PC-3 (cell line): ENCODE results near the gene IGFBP7. TPM values are rescaled to one million over a fixed set of nuclear protein-coding genes. Genes with fewer than 3 reads are reported as not detected.
A peak's percentile ranks its signal among the peaks of the same experiment; 100 is the strongest.

Experiments used
- ATAC-seq: fragments of 200-7000 bp; cut with Tn5 transposase; 2 replicates; pipeline ENCODE4 v1.9.1; 2020; ENCODE audit warnings: mild to moderate bottlenecking, moderate library complexity
- BruUV-seq: library from RNA; stranded (reverse); fragments of 400-500 nt; replicated peaks from 2 replicates; lab custom pipeline; 2021; lab: Mats Ljungman, UMichigan
- CTCF ChIA-PET: fragments of 300-600 bp; sonication (Branson Sonifier 250); formaldehyde crosslinking; loops from one replicate; lab custom pipeline; 2022; ENCODE audit warnings: antibody characterized with exemption; lab: Charles Lee
- POLR2A ChIA-PET: fragments of 300-600 bp; sonication (Branson Sonifier 250); formaldehyde crosslinking; loops from one replicate; lab custom pipeline; 2022; ENCODE audit warnings: antibody characterized with exemption; ENCODE audit not compliant: unreplicated experiment; lab: Charles Lee
- DNase-seq: peaks from one replicate; pipeline ENCODE4 v3.0.0-alpha.2; 2015
- H2AFZ ChIP-seq: fragments of 300-600 bp; sonication (generic); 2 replicates; pipeline ENCODE4 v1.6.0; 2016; ENCODE audit warnings: antibody characterized with exemption, low read length
- H3F3A ChIP-seq: fragments of 300-600 bp; sonication (generic); one replicate; pipeline ENCODE4 v1.6.0; 2017; ENCODE audit warnings: antibody characterized with exemption, low read length, control low read depth, mild to moderate bottlenecking; ENCODE audit not compliant: unreplicated experiment
- H3K27ac ChIP-seq: fragments of 300-600 bp; sonication (generic); 2 replicates; pipeline ENCODE4 v1.5.1; 2016; ENCODE audit warnings: mild to moderate bottlenecking, low read length
- H3K27me3 ChIP-seq: fragments of 300-600 bp; sonication (generic); 2 replicates; pipeline ENCODE4 v1.6.1; 2016; ENCODE audit warnings: low read length, mixed read lengths
- H3K36me3 ChIP-seq: fragments of 300-600 bp; sonication (generic); 2 replicates; pipeline ENCODE4 v1.6.1; 2016; ENCODE audit warnings: low read depth, mixed run types, low read length, mixed read lengths
- H3K4me1 ChIP-seq: fragments of 300-600 bp; sonication (generic); 2 replicates; pipeline ENCODE4 v1.5.1; 2016; ENCODE audit warnings: low read length; ENCODE audit not compliant: insufficient read depth
- H3K4me2 ChIP-seq: fragments of 300-600 bp; sonication (generic); 2 replicates; pipeline ENCODE4 v1.6.0; 2016; ENCODE audit warnings: low read length
- H3K4me3 ChIP-seq: fragments of 300-600 bp; sonication (generic); 2 replicates; pipeline ENCODE4 v1.5.1; 2016; ENCODE audit warnings: mild to moderate bottlenecking, low read length, mixed read lengths
- H3K79me2 ChIP-seq: fragments of 300-600 bp; sonication (generic); 2 replicates; pipeline ENCODE4 v1.6.1; 2017; ENCODE audit warnings: low read length, mixed read lengths
- H3K9ac ChIP-seq: fragments of 300-600 bp; sonication (generic); 2 replicates; pipeline ENCODE4 v1.6.0; 2016; ENCODE audit warnings: mild to moderate bottlenecking, low read length
- H3K9me2 ChIP-seq: fragments of 300-600 bp; sonication (generic); replicated peaks from 2 replicates; pipeline ENCODE4 v1.6.1; 2016; ENCODE audit warnings: mixed run types, low read length, mixed read lengths
- H3K9me3 ChIP-seq: fragments of 300-600 bp; sonication (generic); 2 replicates; pipeline ENCODE4 v1.6.1; 2016; ENCODE audit warnings: low read length, mixed read lengths
- H4K20me1 ChIP-seq: fragments of 300-600 bp; sonication (generic); 2 replicates; pipeline ENCODE4 v1.6.1; 2016; ENCODE audit warnings: low read length, mixed read lengths
- EZH2 ChIP-seq: fragments of 300-600 bp; sonication (generic); IDR thresholded peaks from one replicate; pipeline ENCODE4 v1.6.1; 2017; ENCODE audit warnings: antibody characterized with exemption, mild to moderate bottlenecking, low read length; ENCODE audit not compliant: unreplicated experiment
- EZH2phosphoT487 ChIP-seq: fragments of 300-600 bp; sonication (generic); IDR thresholded peaks from 2 replicates; pipeline ENCODE4 v1.6.1; 2018; ENCODE audit warnings: mild to moderate bottlenecking, antibody characterized with exemption, low read length, borderline replicate concordance
- intact Hi-C: fragments of 100-400 bp; cut with micrococcal nuclease; formaldehyde crosslinking; loops from 2 replicates; pipeline ENCODE4 v1.9.0; 2023
- total RNA-seq: library from RNA; depleted of rRNA; stranded (reverse); fragments of >200 nt; gene quantifications from 2 replicates; pipeline ENCODE4 v1.2.3, GENCODE V29; 2014
- TF ChIP-seq, protein P1 (sequence below): fragments of 300-600 bp; sonication (generic); conservative IDR thresholded peaks from 2 replicates; pipeline ENCODE4 v1.5.1; 2017; ENCODE audit warnings: antibody characterized with exemption, low read depth, mild to moderate bottlenecking, low read length

Gene IGFBP7
- total RNA-seq, 1 experiment from 2014 or later = not detected

DNA sequence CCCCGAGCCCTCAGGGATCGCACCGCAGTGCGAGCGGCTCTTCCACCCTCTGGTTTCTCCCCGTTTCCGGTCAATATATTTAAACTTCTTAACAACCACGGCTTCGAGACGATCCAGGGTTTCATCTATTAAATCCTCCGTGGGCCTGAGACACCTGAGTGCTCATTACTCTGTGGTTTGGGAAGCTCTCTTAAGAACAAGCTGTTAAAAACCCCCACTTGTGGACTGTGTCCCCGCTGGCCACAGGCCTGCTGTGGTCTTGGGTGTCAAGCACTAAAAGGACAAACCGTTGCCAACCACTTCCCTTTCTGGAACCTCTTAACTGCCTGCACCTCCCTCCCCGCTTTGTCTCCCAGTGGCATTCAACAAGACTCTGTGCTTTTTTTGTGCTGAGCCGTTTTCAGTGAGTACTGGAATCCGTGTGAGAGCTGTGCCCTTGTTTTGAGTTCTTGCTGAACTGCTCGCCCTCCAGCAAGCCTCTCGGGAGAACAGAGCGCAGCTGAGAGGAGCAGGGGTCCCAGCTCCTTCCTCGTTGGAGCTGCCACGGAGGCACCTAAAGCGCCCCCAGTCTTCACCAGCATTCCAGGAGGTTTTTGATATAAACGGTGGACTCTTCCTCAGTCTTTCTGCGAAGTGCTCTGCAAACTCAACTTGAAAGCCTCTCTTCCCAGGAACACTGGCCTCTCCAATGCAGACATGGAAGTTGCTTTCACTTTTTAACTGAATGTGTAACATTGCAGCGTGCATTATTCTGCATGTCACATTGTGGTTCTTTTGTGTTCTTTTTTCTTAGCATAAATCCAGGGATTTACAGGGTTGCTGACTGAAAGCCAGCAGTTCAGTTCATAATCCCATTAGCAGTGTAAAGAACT is 691 bp upstream of the IGFBP7 start:
- POLR2A ChIA-PET = no interaction called here

DNA sequence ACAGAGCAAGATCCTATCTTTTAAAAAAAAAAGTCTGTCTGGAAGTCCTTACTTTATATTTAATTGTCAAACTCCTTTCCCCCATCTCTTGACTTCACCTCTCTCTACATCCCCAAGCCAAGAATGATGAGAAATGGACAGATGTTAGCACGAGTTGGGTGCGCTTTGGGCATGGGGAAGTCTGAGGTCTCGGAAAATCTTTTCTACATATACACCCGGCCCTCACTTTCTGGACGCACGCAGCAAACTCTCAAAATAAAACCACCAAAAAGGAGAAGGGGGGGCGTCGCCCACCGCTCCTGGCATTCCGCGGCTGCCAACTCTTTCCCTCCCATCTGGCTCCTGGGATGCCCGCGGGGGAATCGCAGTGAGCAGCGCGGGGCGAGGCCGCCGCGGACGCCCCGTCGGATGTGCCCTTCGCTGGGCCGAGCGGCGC is 756 bp downstream of the IGFBP7 start:
- ChIA-PET POLR2A (no interaction called here), CTCF (no interaction called here)
- no peaks in the 10 kb centered on the region for H3F3A ChIP-seq
- ATAC-seq = no peak
- no peak overlapping the region for H3K4me2 ChIP-seq
- H3K36me3 ChIP-seq = no peaks in the 10 kb centered on the region
- TF ChIP-seq, protein P1, sequence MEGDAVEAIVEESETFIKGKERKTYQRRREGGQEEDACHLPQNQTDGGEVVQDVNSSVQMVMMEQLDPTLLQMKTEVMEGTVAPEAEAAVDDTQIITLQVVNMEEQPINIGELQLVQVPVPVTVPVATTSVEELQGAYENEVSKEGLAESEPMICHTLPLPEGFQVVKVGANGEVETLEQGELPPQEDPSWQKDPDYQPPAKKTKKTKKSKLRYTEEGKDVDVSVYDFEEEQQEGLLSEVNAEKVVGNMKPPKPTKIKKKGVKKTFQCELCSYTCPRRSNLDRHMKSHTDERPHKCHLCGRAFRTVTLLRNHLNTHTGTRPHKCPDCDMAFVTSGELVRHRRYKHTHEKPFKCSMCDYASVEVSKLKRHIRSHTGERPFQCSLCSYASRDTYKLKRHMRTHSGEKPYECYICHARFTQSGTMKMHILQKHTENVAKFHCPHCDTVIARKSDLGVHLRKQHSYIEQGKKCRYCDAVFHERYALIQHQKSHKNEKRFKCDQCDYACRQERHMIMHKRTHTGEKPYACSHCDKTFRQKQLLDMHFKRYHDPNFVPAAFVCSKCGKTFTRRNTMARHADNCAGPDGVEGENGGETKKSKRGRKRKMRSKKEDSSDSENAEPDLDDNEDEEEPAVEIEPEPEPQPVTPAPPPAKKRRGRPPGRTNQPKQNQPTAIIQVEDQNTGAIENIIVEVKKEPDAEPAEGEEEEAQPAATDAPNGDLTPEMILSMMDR = no peak
- no peak for TF ChIP-seq EZH2
- no peak for TF ChIP-seq EZH2phosphoT487
- H3K27ac ChIP-seq = no peak overlapping the region
- no peaks in the 10 kb centered on the region for H3K9me2 ChIP-seq
- no peaks in the 10 kb centered on the region for H4K20me1 ChIP-seq
- no peak overlapping the region for H3K4me3 ChIP-seq
- no peak overlapping the region for H2AFZ ChIP-seq
- intact Hi-C loops = no loop called here
- H3K79me2 ChIP-seq = no peaks in the 10 kb centered on the region
- no peaks in the 10 kb centered on the region for H3K9me3 ChIP-seq
- H3K9ac ChIP-seq = no peak overlapping the region
- no peak for DNase-seq
- BruUV-seq = no TSS peak
- peaks cover 17% of the 10 kb centered on the region for H3K27me3 ChIP-seq
- H3K4me1 ChIP-seq = no peaks in the 10 kb centered on the region

More for the DNA sequence above, 691 bp upstream of the IGFBP7 start:
- intact Hi-C loops = no loop called here
- Histone ChIP-seq H3K4me3 (peak overlapping the region; percentile 40), H3K4me2 (peak overlapping the region; percentile 62), H3K9me3 (no peaks in the 10 kb centered on the region), H3K79me2 (no peaks in the 10 kb centered on the region), H4K20me1 (no peaks in the 10 kb centered on the region), H3K9me2 (no peaks in the 10 kb centered on the region), H3K27ac (no peak overlapping the region), H3K27me3 (peaks cover 16% of the 10 kb centered on the region), H3K4me1 (no peaks in the 10 kb centered on the region), H3K36me3 (no peaks in the 10 kb centered on the region), H2AFZ (peak overlapping the region; percentile 54), H3F3A (no peaks in the 10 kb centered on the region), H3K9ac (no peak overlapping the region)
- CTCF ChIA-PET = no interaction called here
- no TSS peak for BruUV-seq
- ATAC-seq (0 out of 2 replicates have a peak, but pooled peaks have one; percentile 15), DNase-seq (no peak)
- TF ChIP-seq, protein P1 = no peak
- TF ChIP-seq EZH2phosphoT487 = no peak
- TF ChIP-seq EZH2 = no peak

DNA sequence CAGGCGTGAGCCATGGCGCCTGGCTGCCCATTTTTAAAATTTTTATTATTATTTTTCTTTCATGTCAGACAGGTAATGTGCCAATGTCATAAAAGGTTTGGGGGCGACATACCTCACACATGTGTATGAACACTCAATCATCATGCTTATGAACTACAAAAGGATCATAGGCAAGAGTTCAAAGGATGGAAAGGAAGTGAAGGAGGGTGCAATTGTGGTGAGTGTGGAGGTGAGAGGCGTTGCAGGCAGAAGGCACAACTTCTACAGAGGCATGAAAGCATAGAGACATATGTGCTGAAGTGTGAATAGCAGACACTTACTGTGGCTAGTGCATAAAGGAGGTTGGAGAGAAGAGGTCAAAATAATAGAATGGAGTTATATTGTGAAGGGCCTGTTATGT is 4.0 kb downstream of the IGFBP7 start:
- no peak overlapping the region for H3K4me3 ChIP-seq
- no peak for DNase-seq
- intact Hi-C loops = no loop called here
- no peak overlapping the region for H3K9ac ChIP-seq
- H3K9me3 ChIP-seq = no peaks in the 10 kb centered on the region
- H3K4me2 ChIP-seq = no peak overlapping the region
- H3K27me3 ChIP-seq = peaks cover 14% of the 10 kb centered on the region; the same call in 1 of the 2 replicates
- POLR2A ChIA-PET = no interaction called here
- no peaks in the 10 kb centered on the region for H3K36me3 ChIP-seq
- no TSS peak for BruUV-seq
- H3K4me1 ChIP-seq = no peaks in the 10 kb centered on the region
- ATAC-seq = no peak
- CTCF ChIA-PET = no interaction called here
- TF ChIP-seq EZH2 (no peak), EZH2phosphoT487 (no peak)
- TF ChIP-seq, protein P1 = no peak
- no peaks in the 10 kb centered on the region for H3F3A ChIP-seq
- no peaks in the 10 kb centered on the region for H4K20me1 ChIP-seq
- no peaks in the 10 kb centered on the region for H3K9me2 ChIP-seq
- H3K79me2 ChIP-seq = no peaks in the 10 kb centered on the region
- no peak overlapping the region for H3K27ac ChIP-seq
- no peak overlapping the region for H2AFZ ChIP-seq
